Central memory CD4-positive, alpha-beta T cell (primary cell): ENCODE results near the gene STUM.
"Not testable (repeated sequence)": the region's sequence is repeated elsewhere in the genome, so short reads cannot be mapped to it uniquely, and the experiment has no call there.

Source experiments
- DNase-seq: peaks from one replicate; pipeline ENCODE4 v3.0.0; 2022
- total RNA-seq, 3 experiments: gene quantifications; one replicate each; lab custom pipeline; 2026; lab: John Stamatoyannopoulos, UW

STUM gene
- 0 reads per million in 3 experiments for total RNA-seq

GRCh38 chr1:226548256-226549093, at the start of gene STUM:
STUM (plus strand) TSS chr1:226548764; CDS start chr1:226548905, 141 bp downstream.
- no peak for DNase-seq

- not testable (repeated sequence) for DNase-seq
Measured at GRCh38 chr1:226499699-226500098, 48.9 kb upstream of the STUM start.

- no peak for DNase-seq
Measured at GRCh38 chr1:226506021-226506420, 42.5 kb upstream of the STUM start.

GRCh38 chr1:226506921-226507320, 41.6 kb upstream of the STUM start:
- no peak for DNase-seq

- no peak for DNase-seq
Measured at GRCh38 chr1:226510453-226510852, 38.1 kb upstream of the STUM start.

GRCh38 chr1:226511296-226511695, 37.3 kb upstream of the STUM start:
- DNase-seq: no peak

- DNase-seq: no peak
Measured at GRCh38 chr1:226512076-226512728, 36.4 kb upstream of the STUM start.

- DNase-seq: no peak
Measured at GRCh38 chr1:226518375-226518774, 30.2 kb upstream of the STUM start.

GRCh38 chr1:226519135-226519534, 29.4 kb upstream of the STUM start:
- DNase-seq: no peak

GRCh38 chr1:226519716-226520598, 28.6 kb upstream of the STUM start:
- DNase-seq: no peak

- DNase-seq: no peak
Measured at GRCh38 chr1:226520640-226521355, 27.8 kb upstream of the STUM start.

- DNase-seq: no peak
Measured at GRCh38 chr1:226523646-226524406, 24.7 kb upstream of the STUM start.

- no peak for DNase-seq
Measured at GRCh38 chr1:226524547-226524946, 24.0 kb upstream of the STUM start.

GRCh38 chr1:226525750-226526149, 22.8 kb upstream of the STUM start:
- DNase-seq: no peak

- no peak for DNase-seq
Measured at GRCh38 chr1:226526801-226527595, 21.6 kb upstream of the STUM start.

- no peak for DNase-seq
Measured at GRCh38 chr1:226529891-226530290, 18.7 kb upstream of the STUM start.

GRCh38 chr1:226530591-226530990, 18.0 kb upstream of the STUM start:
- no peak for DNase-seq

GRCh38 chr1:226531360-226532093, 17.0 kb upstream of the STUM start:
- DNase-seq: no peak

GRCh38 chr1:226532553-226532952, 16.0 kb upstream of the STUM start:
- no peak for DNase-seq

GRCh38 chr1:226533220-226533619, 15.3 kb upstream of the STUM start:
- no peak for DNase-seq
